Transverse colon (tissue), 4 donors: ENCODE results near the gene MAP1LC3B. TPM values are rescaled to one million over a fixed set of nuclear protein-coding genes. Genes with fewer than 3 reads are reported as not detected.

ENCODE experiments used
- DNase-seq: peaks from one replicate; pipeline ENCODE4 v3.0.0-alpha.2; 2019
- H3K27ac ChIP-seq, 4 donors: fragments of 200-600 bp; sonication (generic); 2 replicates each; pipeline ENCODE4 v1.5.1; 2016 to 2018; ENCODE audit warnings: inconsistent platforms in 4 of 4
- H3K27me3 ChIP-seq: fragments of 200-600 bp; sonication (generic); 2 replicates; pipeline ENCODE4 v1.5.1; 2017; ENCODE audit warnings: inconsistent platforms
- H3K36me3 ChIP-seq, 4 donors: fragments of 200-600 bp; sonication (generic); 2 replicates each; pipeline ENCODE4 v1.5.1; 2017 to 2019; ENCODE audit warnings: inconsistent platforms in 4 of 4
- H3K4me1 ChIP-seq, 4 donors: fragments of 200-600 bp; sonication (generic); 2 replicates each; pipeline ENCODE4 v1.5.1; 2017 to 2020; ENCODE audit warnings: inconsistent platforms in 4 of 4
- H3K4me3 ChIP-seq, 4 donors: fragments of 200-600 bp; sonication (generic); 1 replicate in 1 of 4; 2 replicates in 3 of 4; pipeline versions ENCODE4 v1.5.1 to v1.6.1; 2017 to 2019; ENCODE audit warnings: inconsistent platforms in 4 of 4
- H3K9me3 ChIP-seq, 2 donors: fragments of 200-600 bp; sonication (generic); 2 replicates each; pipeline ENCODE4 v1.5.1; 2017 to 2019; ENCODE audit warnings: inconsistent platforms in 2 of 2
- CTCF ChIP-seq, 5 experiments: fragments of 200-600 bp in 3 of 5; fragments of 450-650 bp in 2 of 5; sonication (generic) in 3 of 5; IDR thresholded peaks; 1 replicate in 2 of 5; 2 replicates in 3 of 5; pipeline ENCODE4 v1.5.1; 2016 to 2017; ENCODE audit warnings: antibody characterized with exemption in 5 of 5, inconsistent platforms in 3 of 5, mild to moderate bottlenecking in 2 of 5, moderate library complexity in 1 of 5
- EP300 ChIP-seq: sonication (generic); formaldehyde crosslinking; IDR thresholded peaks from one replicate; pipeline ENCODE4 v1.6.1; 2017; ENCODE audit warnings: antibody characterized with exemption, low read depth
- POLR2A ChIP-seq: fragments of 450-650 bp; IDR thresholded peaks from one replicate; pipeline ENCODE4 v1.6.1; 2016; ENCODE audit warnings: antibody characterized with exemption, mild to moderate bottlenecking, moderate library complexity
- POLR2AphosphoS5 ChIP-seq, 3 donors: sonication (generic); formaldehyde crosslinking; IDR thresholded peaks; one replicate each; pipeline ENCODE4 v1.6.1; 2016; ENCODE audit warnings: antibody characterized with exemption in 3 of 3
- WGBS, 2 donors: methylation state at CpG; one replicate each; pipeline ENCODE4 v1.1.5; 2018; ENCODE audit warnings: low coverage in 1 of 2; 5-methylcytosine and 5-hydroxymethylcytosine counted together
- in situ Hi-C, 4 donors: fragments of 200-750 bp; cut with MboI; loops; one replicate each; pipeline versions ENCODE4 v1.15.0 to v1.15.1; 2017; ENCODE audit warnings: low sequenced_read_pairs in 3 of 4, low pct_ligation_motif_present in 1 of 4, low pct_unique_long_range_greater_than_20kb in 1 of 4
- intact Hi-C: fragments of 100-400 bp; cut with DNase I; formaldehyde crosslinking; loops from one replicate; pipeline ENCODE4 v1.15.1; 2023; ENCODE audit warnings: low total_unique reads
- total RNA-seq, 4 donors: library from RNA; depleted of rRNA; stranded (reverse); fragments of >200 nt; gene quantifications; one replicate each; pipeline ENCODE4 v1.1.0, GENCODE V29; 2016

Gene MAP1LC3B
- total RNA-seq, 4 donors from 2014 or later, result 15.7 to 69.5 (median 39.9) TPM

- Histone ChIP-seq H3K36me3 (no peaks in the 10 kb centered on the region), H3K9me3 (no peaks in the 10 kb centered on the region), H3K27ac (no peak overlapping the region), H3K4me3 (no peak overlapping the region), H3K27me3 (no peaks in the 10 kb centered on the region), H3K4me1 (peaks cover 0 to 29% (median 5%) of the 10 kb centered on the region in 4 donors)
- TF ChIP-seq POLR2A, result no peak
- no peak for TF ChIP-seq EP300
- no peak for TF ChIP-seq CTCF (IDR thresholded peaks at IDR 0.05)
- TF ChIP-seq POLR2AphosphoS5 (IDR thresholded peaks at IDR 0.05), result no peak
- intact Hi-C loops (no loop called here), in situ Hi-C loops (no loop called here)
- DNase-seq, result no peak
- WGBS, 2 donors, result 65 to 80% methylated on average over 5 to 17 of the region's 17 CpGs
These were observed 45.9 kb downstream of the MAP1LC3B start for GRCh38 chr16:87437911-87438610.

GRCh38 chr16:87438611-87438985, 46.5 kb downstream of the MAP1LC3B start:
- intact Hi-C loops, result no loop called here
- no peak overlapping the region for H3K27ac ChIP-seq
- H3K36me3 ChIP-seq, result no peaks in the 10 kb centered on the region
- in situ Hi-C loops, result no loop called here
- H3K4me1 ChIP-seq, result peaks cover 0 to 29% (median 5%) of the 10 kb centered on the region in 4 donors
- TF ChIP-seq CTCF (IDR thresholded peaks at IDR 0.05), result no peak
- no peak for TF ChIP-seq EP300
- TF ChIP-seq POLR2A, result no peak
- TF ChIP-seq POLR2AphosphoS5 (IDR thresholded peaks at IDR 0.05), result no peak
- DNase-seq, result no peak
- no peaks in the 10 kb centered on the region for H3K27me3 ChIP-seq
- no peaks in the 10 kb centered on the region for H3K9me3 ChIP-seq
- no peak overlapping the region for H3K4me3 ChIP-seq
- WGBS, 2 donors, result 77 to 100% methylated on average over 1 to 9 of the region's 9 CpGs

- Histone ChIP-seq H3K4me3 (no peak overlapping the region), H3K36me3 (peaks cover 0 to 4% (median 0%) of the 10 kb centered on the region in 4 donors), H3K27me3 (no peaks in the 10 kb centered on the region), H3K4me1 (peaks cover 0 to 29% (median 5%) of the 10 kb centered on the region in 4 donors), H3K27ac (no peak overlapping the region), H3K9me3 (no peaks in the 10 kb centered on the region)
- 96% methylated on average over 5 to 10 of the region's 10 CpGs for WGBS, 2 donors
- TF ChIP-seq CTCF (IDR thresholded peaks at IDR 0.05), result no peak
- TF ChIP-seq POLR2A, result no peak
- no peak for TF ChIP-seq POLR2AphosphoS5 (IDR thresholded peaks at IDR 0.05)
- no peak for TF ChIP-seq EP300
- in situ Hi-C loops (no loop called here), intact Hi-C loops (no loop called here)
- no peak for DNase-seq
These were observed 47.8 kb downstream of the MAP1LC3B start for GRCh38 chr16:87439926-87440325.

- no peak overlapping the region for H3K4me3 ChIP-seq
- no peaks in the 10 kb centered on the region for H3K9me3 ChIP-seq
- H3K27me3 ChIP-seq, result no peaks in the 10 kb centered on the region
- H3K36me3 ChIP-seq, result peaks cover 0 to 19% (median 0%) of the 10 kb centered on the region in 4 donors
- intact Hi-C loops, result no loop called here
- 94 to 95% methylated on average over 8 to 12 of the region's 12 CpGs for WGBS, 2 donors
- in situ Hi-C loops, result no loop called here
- TF ChIP-seq POLR2A (no peak), EP300 (no peak), POLR2AphosphoS5 (IDR thresholded peaks at IDR 0.05) (no peak), CTCF (IDR thresholded peaks at IDR 0.05) (no peak)
- H3K27ac ChIP-seq, result no peak overlapping the region
- DNase-seq, result no peak
- H3K4me1 ChIP-seq, result peaks cover 0 to 19% (median 2%) of the 10 kb centered on the region in 4 donors
These were observed 49.9 kb downstream of the MAP1LC3B start for GRCh38 chr16:87441886-87442580.
